ENCODE measurements around the gene TEAD1. TPM values are rescaled to one million over a fixed set of nuclear protein-coding genes. Genes with fewer than 3 reads are reported as not detected.

TEAD1 gene
- polyA plus RNA-seq, 2 of the 4 experiments (the other 2 are of a cell fraction) = 111 to 112 TPM

DNA sequence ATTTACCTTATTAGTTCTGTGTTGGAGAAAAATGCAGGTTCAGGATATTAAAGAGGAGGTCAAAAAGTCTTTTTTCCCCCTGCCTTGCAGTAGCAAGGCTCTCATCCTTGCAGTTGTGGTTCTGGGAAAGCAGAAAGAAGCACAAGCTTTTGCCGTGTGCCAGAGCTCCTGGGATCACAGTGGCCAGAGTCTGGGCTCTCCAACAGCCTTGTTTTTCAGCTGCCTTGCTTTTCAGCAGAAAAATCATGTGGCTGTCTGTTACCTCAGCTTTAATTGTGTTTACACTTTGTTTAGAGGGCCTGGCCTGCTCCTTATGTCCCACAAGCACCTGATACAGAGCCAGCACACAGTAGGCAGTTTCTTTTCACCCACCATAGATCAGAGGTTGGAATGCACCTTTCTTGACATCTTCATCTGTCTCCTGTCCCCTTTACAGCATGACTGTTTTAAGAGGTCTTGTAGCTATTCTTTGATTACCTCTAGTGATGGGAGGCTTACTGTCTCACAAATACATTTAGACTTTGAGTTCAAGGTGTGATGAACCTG, 67.5 kb downstream of the TEAD1 start:
- 0 out of 6 replicates have a peak overlapping the region, but pooled peaks of 1 of the 2 experiments have one; percentile 43 for H3K27ac ChIP-seq
- TF ChIP-seq KDM1A (IDR thresholded peaks at IDR 0.05; ENCODE audit: low read depth) (peak; percentile 22; the same call in 1 of the 2 replicates), JUNB (IDR thresholded peaks at IDR 0.05) (no peak)
- H3K9me3 ChIP-seq = no peaks in the 10 kb centered on the region
- CTCF ChIA-PET = interaction anchor here (1.4 kb wide), 1 partner anchor 15 kb away, joined by 3 read pairs; no protein-coding TSS in a partner anchor
- POLR2A ChIA-PET = no interaction called here
- DNase-seq (ENCODE audit: low read depth in 1 of 2, low spot score in 1 of 2) (no peak), ATAC-seq (no peak), FAIRE-seq (no peak)
- peaks cover 56% of the 10 kb centered on the region for H3K4me1 ChIP-seq
- H3K4me3 ChIP-seq = no peak overlapping the region
- 91% methylated on average over 1 of the region's 1 CpG for WGBS (ENCODE audit: missing lambda C conversion rate)
- no peak overlapping the region for H3K4me2 ChIP-seq

DNA sequence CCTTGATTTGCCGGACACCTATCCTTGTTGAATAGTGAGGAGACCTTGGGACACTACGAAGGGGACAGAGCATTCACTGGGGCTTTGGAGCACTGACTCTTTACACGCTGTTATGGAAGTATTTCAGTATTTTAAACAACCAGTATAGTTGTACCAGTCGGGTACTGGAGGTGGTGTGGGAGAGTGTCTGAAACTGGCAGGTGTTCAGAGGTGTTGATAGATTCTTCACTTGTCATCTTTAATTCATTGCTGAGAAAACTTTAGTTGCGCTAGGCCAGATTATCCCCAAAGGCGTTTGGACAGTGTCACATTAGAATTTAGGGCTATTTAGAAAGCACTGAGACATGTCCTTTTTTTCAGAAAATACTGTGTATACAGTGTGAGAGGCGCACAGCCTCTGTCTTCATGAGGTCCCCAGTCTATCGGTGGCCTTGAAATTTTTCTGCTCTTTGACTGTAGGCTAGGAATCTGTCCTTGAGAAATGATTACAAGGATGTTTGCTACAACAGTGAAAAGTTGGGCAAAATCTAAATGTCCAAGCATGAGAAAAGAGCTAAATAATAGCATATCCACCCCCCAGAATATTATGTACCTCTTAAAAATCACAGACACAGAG, 69.7 kb downstream of the TEAD1 start:
- 84% methylated on average over 8 of the region's 8 CpGs for WGBS (ENCODE audit: missing lambda C conversion rate)
- ATAC-seq = peak in 1 of 2 experiments; percentile 15; a peak in 1 of 6 replicates
- FAIRE-seq = no peak
- ChIA-PET POLR2A (no interaction called here), CTCF (interaction anchor here (0.8 to 1.2 kb wide), 2 partner anchors 9 to 25 kb away, joined by 3 to 5 read pairs; no protein-coding TSS in a partner anchor)
- H3K9me3 ChIP-seq = no peaks in the 10 kb centered on the region
- no peak overlapping the region; a peak in 1 of 6 replicates for H3K27ac ChIP-seq
- peak overlapping the region; percentile 44; the same call in 2 of the 3 replicates for H3K4me2 ChIP-seq
- DNase-seq (ENCODE audit: low read depth in 1 of 2, low spot score in 1 of 2) = no peak
- TF ChIP-seq GATA3 (IDR thresholded peaks at IDR 0.05; ENCODE audit: borderline replicate concordance) = no peak
- TF ChIP-seq CBX8 (IDR thresholded peaks at IDR 0.05) = no peak
- TF ChIP-seq MAZ (IDR thresholded peaks at IDR 0.05; ENCODE audit: borderline replicate concordance, low read depth, low read length) = no peak
- no peak for TF ChIP-seq ZNF302 (CRISPR knock-in tag; IDR thresholded peaks at IDR 0.05)
- TF ChIP-seq HOXB13 (CRISPR knock-in tag; IDR thresholded peaks at IDR 0.05; ENCODE audit: low read depth) = no peak
- peaks cover 73% of the 10 kb centered on the region for H3K4me1 ChIP-seq
- no peak overlapping the region for H3K4me3 ChIP-seq

DNA sequence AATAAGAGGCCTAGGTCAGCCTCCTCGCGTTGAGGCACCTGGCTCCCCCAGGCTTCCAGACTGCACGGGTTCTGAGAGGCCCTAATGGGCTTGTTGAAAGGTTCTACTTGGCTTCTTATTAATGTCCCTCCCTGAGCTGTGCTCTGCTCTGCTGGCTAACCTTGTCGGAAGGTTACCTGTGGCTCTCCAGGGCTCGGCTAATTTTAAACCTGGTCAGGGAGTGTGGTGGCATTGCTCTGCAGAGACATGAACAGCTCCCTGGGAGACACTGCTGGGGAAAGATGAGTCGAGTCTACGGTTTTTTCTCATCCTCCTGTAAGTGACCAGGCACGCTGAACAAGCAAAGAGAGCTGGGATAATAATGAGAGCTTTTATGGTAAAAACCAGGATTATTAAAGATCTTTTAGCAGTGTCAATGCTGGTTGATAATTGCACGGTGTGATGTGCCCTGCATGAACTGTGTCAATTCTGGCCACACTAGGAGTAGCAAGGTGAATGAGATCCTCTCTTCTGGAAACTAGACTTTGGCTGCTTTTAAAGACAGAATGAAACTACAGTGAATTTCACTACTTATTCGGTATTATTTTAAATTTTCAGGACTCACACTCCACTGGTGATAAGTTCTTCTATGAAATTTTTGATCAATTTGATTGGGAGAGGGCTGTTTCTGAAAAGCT, 70.7 kb downstream of the TEAD1 start:
- DNase-seq (ENCODE audit: low read depth in 1 of 2, low spot score in 1 of 2) = no peak
- H3K4me1 ChIP-seq = peaks cover 83% of the 10 kb centered on the region
- peak; percentile 17 to 58; a peak in 4 of 6 replicates for ATAC-seq
- H3K4me2 ChIP-seq = peak overlapping the region; percentile 44
- WGBS (ENCODE audit: missing lambda C conversion rate) = 59% methylated on average over 10 of the region's 10 CpGs
- ChIA-PET CTCF (interaction anchor here (0.6 to 1.2 kb wide), 4 partner anchors 24 to 414 kb away, joined by 3 to 4 read pairs (median 4); no protein-coding TSS in a partner anchor), POLR2A (interaction anchor here (0.7 kb wide), 1 partner anchor 37 kb away, joined by 3 read pairs; no protein-coding TSS in a partner anchor)
- H3K4me3 ChIP-seq = no peak overlapping the region
- no peak for FAIRE-seq
- H3K27ac ChIP-seq = peak overlapping the region in 1 of 2 experiments; percentile 57; a peak in 3 of 6 replicates
- no peaks in the 10 kb centered on the region for H3K9me3 ChIP-seq
- TF ChIP-seq FOSL2 (IDR thresholded peaks at IDR 0.05) (no peak), FOSL2 (CRISPR knock-in tag; IDR thresholded peaks at IDR 0.05) (no peak), MAFK (IDR thresholded peaks at IDR 0.05; ENCODE audit: partially characterized antibody) (peak; percentile 16)

DNA sequence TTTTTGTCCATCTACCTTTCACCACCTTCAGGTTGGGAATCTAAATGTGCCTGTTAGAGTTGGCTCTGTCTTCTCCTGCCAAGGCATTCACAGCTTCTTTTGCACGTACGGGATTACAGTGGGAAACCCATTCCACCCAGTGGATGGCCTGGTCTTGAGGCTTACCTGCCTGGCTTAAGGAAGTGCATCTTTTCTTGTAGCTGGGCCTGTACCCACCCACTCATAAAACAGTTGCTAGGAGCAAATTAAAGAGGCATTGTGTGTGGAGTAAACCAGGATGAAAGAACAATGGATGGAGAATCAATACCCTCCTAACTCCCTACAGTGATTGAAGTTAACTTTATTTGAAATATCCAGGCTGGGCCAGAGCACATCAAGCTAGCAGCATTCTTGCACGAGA, 71.6 kb downstream of the TEAD1 start:
- ATAC-seq = no peak
- no peak overlapping the region for H3K4me3 ChIP-seq
- H3K27ac ChIP-seq = peak overlapping the region in 1 of 2 experiments; percentile 55; a peak in 3 of 6 replicates
- ChIA-PET POLR2A (no interaction called here), CTCF (interaction anchor here (1.2 to 1.6 kb wide), 2 partner anchors 143 to 415 kb away, joined by 4 read pairs; no protein-coding TSS in a partner anchor)
- peak overlapping the region; percentile 38 for H3K4me2 ChIP-seq
- no peak for DNase-seq (ENCODE audit: low read depth in 1 of 2, low spot score in 1 of 2)
- no peaks in the 10 kb centered on the region for H3K9me3 ChIP-seq
- WGBS (ENCODE audit: missing lambda C conversion rate) = 89% methylated on average over 3 of the region's 3 CpGs
- TF ChIP-seq, protein P1, sequence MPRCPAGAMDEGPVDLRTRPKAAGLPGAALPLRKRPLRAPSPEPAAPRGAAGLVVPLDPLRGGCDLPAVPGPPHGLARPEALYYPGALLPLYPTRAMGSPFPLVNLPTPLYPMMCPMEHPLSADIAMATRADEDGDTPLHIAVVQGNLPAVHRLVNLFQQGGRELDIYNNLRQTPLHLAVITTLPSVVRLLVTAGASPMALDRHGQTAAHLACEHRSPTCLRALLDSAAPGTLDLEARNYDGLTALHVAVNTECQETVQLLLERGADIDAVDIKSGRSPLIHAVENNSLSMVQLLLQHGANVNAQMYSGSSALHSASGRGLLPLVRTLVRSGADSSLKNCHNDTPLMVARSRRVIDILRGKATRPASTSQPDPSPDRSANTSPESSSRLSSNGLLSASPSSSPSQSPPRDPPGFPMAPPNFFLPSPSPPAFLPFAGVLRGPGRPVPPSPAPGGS (IDR thresholded peaks at IDR 0.05) = no peak
- TF ChIP-seq, protein P2, sequence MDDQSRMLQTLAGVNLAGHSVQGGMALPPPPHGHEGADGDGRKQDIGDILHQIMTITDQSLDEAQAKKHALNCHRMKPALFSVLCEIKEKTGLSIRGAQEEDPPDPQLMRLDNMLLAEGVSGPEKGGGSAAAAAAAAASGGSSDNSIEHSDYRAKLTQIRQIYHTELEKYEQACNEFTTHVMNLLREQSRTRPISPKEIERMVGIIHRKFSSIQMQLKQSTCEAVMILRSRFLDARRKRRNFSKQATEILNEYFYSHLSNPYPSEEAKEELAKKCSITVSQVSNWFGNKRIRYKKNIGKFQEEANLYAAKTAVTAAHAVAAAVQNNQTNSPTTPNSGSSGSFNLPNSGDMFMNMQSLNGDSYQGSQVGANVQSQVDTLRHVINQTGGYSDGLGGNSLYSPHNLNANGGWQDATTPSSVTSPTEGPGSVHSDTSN (IDR thresholded peaks at IDR 0.05) = no peak
- TF ChIP-seq, protein P3, sequence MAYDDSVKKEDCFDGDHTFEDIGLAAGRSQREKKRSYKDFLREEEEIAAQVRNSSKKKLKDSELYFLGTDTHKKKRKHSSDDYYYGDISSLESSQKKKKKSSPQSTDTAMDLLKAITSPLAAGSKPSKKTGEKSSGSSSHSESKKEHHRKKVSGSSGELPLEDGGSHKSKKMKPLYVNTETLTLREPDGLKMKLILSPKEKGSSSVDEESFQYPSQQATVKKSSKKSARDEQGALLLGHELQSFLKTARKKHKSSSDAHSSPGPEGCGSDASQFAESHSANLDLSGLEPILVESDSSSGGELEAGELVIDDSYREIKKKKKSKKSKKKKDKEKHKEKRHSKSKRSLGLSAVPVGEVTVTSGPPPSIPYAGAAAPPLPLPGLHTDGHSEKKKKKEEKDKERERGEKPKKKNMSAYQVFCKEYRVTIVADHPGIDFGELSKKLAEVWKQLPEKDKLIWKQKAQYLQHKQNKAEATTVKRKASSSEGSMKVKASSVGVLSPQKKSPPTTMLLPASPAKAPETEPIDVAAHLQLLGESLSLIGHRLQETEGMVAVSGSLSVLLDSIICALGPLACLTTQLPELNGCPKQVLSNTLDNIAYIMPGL (CRISPR knock-in tag; IDR thresholded peaks at IDR 0.05; ENCODE audit: borderline replicate concordance) = no peak
- TF ChIP-seq KDM1A (IDR thresholded peaks at IDR 0.05; ENCODE audit: low read depth) = no peak
- no peak for TF ChIP-seq EHF (CRISPR knock-in tag; IDR thresholded peaks at IDR 0.05)
- TF ChIP-seq, protein P4, sequence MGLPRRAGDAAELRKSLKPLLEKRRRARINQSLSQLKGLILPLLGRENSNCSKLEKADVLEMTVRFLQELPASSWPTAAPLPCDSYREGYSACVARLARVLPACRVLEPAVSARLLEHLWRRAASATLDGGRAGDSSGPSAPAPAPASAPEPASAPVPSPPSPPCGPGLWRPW (IDR thresholded peaks at IDR 0.05) = no peak
- TF ChIP-seq TP53 (CRISPR knock-in tag; IDR thresholded peaks at IDR 0.05) = no peak
- FAIRE-seq = no peak
- peaks cover 87% of the 10 kb centered on the region for H3K4me1 ChIP-seq

All from A549 (cell line).